H1 (cell line): ENCODE measurements around the gene A2ML1. TPM values are rescaled to one million over a fixed set of nuclear protein-coding genes. Genes with fewer than 3 reads are reported as not detected.

Experiments
- CTCF ChIA-PET: fragments of 300-600 bp; sonication (Branson Sonifier 250); formaldehyde crosslinking; loops from one replicate; lab custom pipeline; 2021; ENCODE audit not compliant: partially characterized antibody; lab: Charles Lee
- POLR2A ChIA-PET: fragments of 300-600 bp; sonication (Branson Sonifier 250); formaldehyde crosslinking; loops from one replicate; lab custom pipeline; 2021; ENCODE audit warnings: inconsistent platforms; ENCODE audit not compliant: partially characterized antibody; lab: Charles Lee
- DNase-seq, 2 experiments: peaks; one replicate each; pipeline versions ENCODE4 v3.0.0 to v3.0.0-alpha.2; 2010 to 2022; ENCODE audit warnings: low spot score in 2 of 2, low read depth in 1 of 2, mixed read lengths in 1 of 2
- FAIRE-seq: peaks from 2 replicates; lab custom pipeline; 2011; peaks lifted over from hg19 to GRCh38; lab: Jason Lieb, UNC
- H2AFZ ChIP-seq: 2 replicates; pipeline ENCODE4 v1.8.1; 2012; ENCODE audit warnings: low read length, inconsistent platforms
- H2AK5ac ChIP-seq: 2 replicates; pipeline ENCODE4 v1.6.1; 2013; ENCODE audit warnings: low read depth, low read length
- H2BK120ac ChIP-seq: replicated peaks from 2 replicates; pipeline ENCODE3; 2013; ENCODE audit warnings: low read depth, low read length, inconsistent platforms
- H2BK12ac ChIP-seq: 2 replicates; pipeline ENCODE4 v1.6.1; 2013; ENCODE audit warnings: low read depth, low read length
- H2BK15ac ChIP-seq: 2 replicates; pipeline ENCODE4 v1.6.1; 2013; ENCODE audit warnings: low read length
- H2BK20ac ChIP-seq: 2 replicates; pipeline ENCODE4 v1.6.1; 2013; ENCODE audit warnings: low read length
- H2BK5ac ChIP-seq: 2 replicates; pipeline ENCODE4 v1.6.1; 2013; ENCODE audit warnings: low read depth, low read length
- H3K14ac ChIP-seq: 2 replicates; pipeline ENCODE4 v1.6.1; 2013; ENCODE audit warnings: inconsistent platforms; ENCODE audit not compliant: insufficient read length
- H3K18ac ChIP-seq: 2 replicates; pipeline ENCODE4 v1.6.1; 2013; ENCODE audit warnings: low read length; ENCODE audit errors: extremely low read depth
- H3K23ac ChIP-seq: 2 replicates; pipeline ENCODE4 v1.6.1; 2013; ENCODE audit warnings: inconsistent platforms; ENCODE audit not compliant: insufficient read length
- H3K23me2 ChIP-seq: 2 replicates; pipeline ENCODE4 v1.6.1; 2013; ENCODE audit warnings: low read depth, low read length
- H3K27ac ChIP-seq: 2 replicates; pipeline ENCODE4 v1.6.1; 2011; ENCODE audit warnings: low read depth, low read length, inconsistent platforms
- H3K27me3 ChIP-seq, 4 experiments: replicated peaks in 1 of 4; 1 replicate in 1 of 4; 2 replicates in 3 of 4; pipeline versions ENCODE4 v1.6.1 to v1.8.1; 2011 to 2013; ENCODE audit warnings: low read length in 3 of 4, mild to moderate bottlenecking in 3 of 4, inconsistent platforms in 2 of 4, mixed read lengths in 2 of 4, moderate library complexity in 1 of 4; ENCODE audit not compliant: control insufficient read depth in 3 of 4, insufficient read depth in 3 of 4; ENCODE audit errors: extremely low read depth in 1 of 4
- H3K36me3 ChIP-seq, 4 experiments: 2 replicates each; pipeline versions ENCODE4 v1.6.1 to v1.8.1; 2011 to 2013; ENCODE audit warnings: mild to moderate bottlenecking in 4 of 4, low read length in 3 of 4, moderate library complexity in 2 of 4, control low read depth in 1 of 4, inconsistent platforms in 1 of 4; ENCODE audit not compliant: insufficient read depth in 4 of 4, control insufficient read depth in 2 of 4
- H3K4ac ChIP-seq: replicated peaks from 2 replicates; pipeline ENCODE3; 2013; ENCODE audit warnings: low read length, low read depth, mixed read lengths, inconsistent platforms; ENCODE audit not compliant: insufficient read length
- H3K4me1 ChIP-seq, 4 experiments: replicated peaks in 1 of 4; 1 replicate in 1 of 4; 2 replicates in 3 of 4; pipeline versions ENCODE4 v1.6.1 to v1.8.1; 2011 to 2013; ENCODE audit warnings: low read length in 3 of 4, inconsistent platforms in 2 of 4, mixed read lengths in 1 of 4; ENCODE audit not compliant: insufficient read depth in 4 of 4, control insufficient read depth in 3 of 4
- H3K4me2 ChIP-seq, 2 experiments: 2 replicates each; pipeline versions ENCODE4 v1.6.1 to v1.8.1; 2011 to 2013; ENCODE audit warnings: low read depth in 2 of 2, low read length in 2 of 2, control low read depth in 1 of 2, inconsistent platforms in 1 of 2, mild to moderate bottlenecking in 1 of 2; ENCODE audit not compliant: insufficient read depth in 1 of 2
- H3K4me3 ChIP-seq, 4 experiments: fragments of 200-600, 300-600 bp in 1 of 4; sonication (generic), shearing (Covaris generic), sonication (Bioruptor Twin) in 1 of 4; 2 replicates each; pipeline versions ENCODE4 v1.5.1 to v1.8.1; 2011 to 2016; ENCODE audit warnings: low read length in 4 of 4, low read depth in 3 of 4, control low read depth in 2 of 4, inconsistent platforms in 2 of 4, mild to moderate bottlenecking in 2 of 4, mixed read lengths in 1 of 4, moderate library complexity in 1 of 4; ENCODE audit not compliant: insufficient read depth in 2 of 4; ENCODE audit errors: extremely low read depth in 1 of 4
- H3K56ac ChIP-seq: replicated peaks from 2 replicates; pipeline ENCODE3; 2013; ENCODE audit warnings: low read depth, mild to moderate bottlenecking, mixed read lengths, low read length, inconsistent platforms; ENCODE audit not compliant: insufficient read length
- H3K79me1 ChIP-seq: 2 replicates; pipeline ENCODE4 v1.6.1; 2013; ENCODE audit warnings: low read depth, low read length, control low read depth
- H3K79me2 ChIP-seq, 2 experiments: 2 replicates each; pipeline versions ENCODE4 v1.6.1 to v1.8.1; 2012 to 2013; ENCODE audit warnings: low read length in 2 of 2, mild to moderate bottlenecking in 2 of 2, inconsistent platforms in 1 of 2; ENCODE audit not compliant: insufficient read depth in 2 of 2, control insufficient read depth in 1 of 2
- H3K9ac ChIP-seq, 4 experiments: replicated peaks in 1 of 4; 1 replicate in 1 of 4; 2 replicates in 3 of 4; pipeline versions ENCODE4 v1.6.1 to v1.8.1; 2011 to 2013; ENCODE audit warnings: low read depth in 3 of 4, low read length in 3 of 4, control low read depth in 2 of 4, mild to moderate bottlenecking in 2 of 4, moderate library complexity in 2 of 4, inconsistent platforms in 1 of 4; ENCODE audit errors: extremely low read depth in 1 of 4
- H3K9me3 ChIP-seq, 2 experiments: 2 replicates each; pipeline versions ENCODE4 v1.6.1 to v1.8.1; 2012 to 2013; ENCODE audit warnings: mild to moderate bottlenecking in 2 of 2, moderate library complexity in 2 of 2, control low read depth in 1 of 2, inconsistent platforms in 1 of 2, low read depth in 1 of 2, low read length in 1 of 2, mixed read lengths in 1 of 2; ENCODE audit not compliant: insufficient read depth in 2 of 2
- H4K20me1 ChIP-seq, 2 experiments: replicated peaks in 1 of 2; 2 replicates each; pipeline versions ENCODE3 to v1.8.1; 2011 to 2013; ENCODE audit warnings: inconsistent platforms in 2 of 2, low read length in 2 of 2, mild to moderate bottlenecking in 1 of 2; ENCODE audit not compliant: insufficient read depth in 2 of 2, control insufficient read depth in 1 of 2
- H4K5ac ChIP-seq: 2 replicates; pipeline ENCODE4 v1.6.1; 2013; ENCODE audit warnings: low read length, low read depth, mixed read lengths, inconsistent platforms; ENCODE audit not compliant: insufficient read length
- H4K8ac ChIP-seq: 2 replicates; pipeline ENCODE4 v1.8.0; 2013; ENCODE audit warnings: mild to moderate bottlenecking, moderate library complexity, low read length, inconsistent platforms; ENCODE audit not compliant: insufficient read depth; ENCODE audit errors: extremely low read depth
- H4K91ac ChIP-seq: replicated peaks from 2 replicates; pipeline ENCODE3; 2013; ENCODE audit warnings: low read length, mixed read lengths, inconsistent platforms; ENCODE audit not compliant: insufficient read length
- BACH1 ChIP-seq: IDR thresholded peaks from 2 replicates; pipeline ENCODE4 v1.6.1; 2012; ENCODE audit warnings: low read length, improper control_type of control experiment
- TBP ChIP-seq: IDR thresholded peaks from 2 replicates; pipeline ENCODE4 v1.6.1; 2011; ENCODE audit warnings: low read depth, low read length, improper control_type of control experiment
- WGBS, 2 experiments: shearing (Covaris generic) in 1 of 2; methylation state at CpG; one replicate each; pipeline versions ENCODE4 v1.1.6 to v1.1.7; 2013 to 2015; ENCODE audit warnings: low lambda C conversion rate in 2 of 2, mixed read lengths in 2 of 2, inconsistent platforms in 1 of 2, low coverage in 1 of 2, missing lambda C conversion rate in 1 of 2; ENCODE audit not compliant: insufficient replicate concordance in 2 of 2, insufficient coverage in 1 of 2, insufficient read length in 1 of 2; ENCODE audit errors: extremely low coverage in 1 of 2, missing lambda C conversion rate in 1 of 2; 5-methylcytosine and 5-hydroxymethylcytosine counted together
- polyA plus RNA-seq, 7 experiments: library from polyadenylated mRNA; depleted of rRNA in 3 of 7; stranded (reverse) in 5 of 7; unstranded in 2 of 7; fragments of >200 nt in 5 of 7; fragments of 200-250 nt in 2 of 7; gene quantifications; 1 replicate in 5 of 7; 2 replicates in 1 of 7; 4 replicates in 1 of 7; pipeline versions ENCODE4 v1.2.1 to v1.2.3, GENCODE V29; 2011 to 2013; ENCODE audit warnings: missing spikeins in 2 of 7, mixed read lengths in 2 of 7
- total RNA-seq: library from RNA; stranded (reverse); fragmentation: NEBNext Ultra II Directional; extraction: Animal tissue kit (Norgen Biotek cat#: 25700); gene quantifications from 2 replicates; pipeline ENCODE4 v1.2.1, GENCODE V29; 2021

The A2ML1 gene
- total and polyA plus RNA-seq, 2 of the 8 experiments (the other 6 are each of a cell fraction or from before 2014, with no cell fraction given) = 10.2 to 10.3 TPM

GRCh38 chr12:8907513-8907912 is 85.1 kb downstream of the A2ML1 start:
- H3K36me3 ChIP-seq = no peaks in the 10 kb centered on the region
- no peak overlapping the region for H3K4ac ChIP-seq
- H3K18ac ChIP-seq = peak overlapping the region; percentile 76; the same call in 1 of the 2 replicates
- no peaks in the 10 kb centered on the region for H3K79me2 ChIP-seq
- H3K4me3 ChIP-seq = no peak overlapping the region; a peak in 1 of 8 replicates
- peak overlapping the region; percentile 86 for H2BK5ac ChIP-seq
- no peak overlapping the region for H2AK5ac ChIP-seq
- no peak overlapping the region for H3K14ac ChIP-seq
- peak overlapping the region; percentile 94; the same call in 1 of the 2 replicates for H2BK12ac ChIP-seq
- peak overlapping the region; percentile 11; the same call in 1 of the 2 replicates for H2BK20ac ChIP-seq
- DNase-seq = no peak
- ChIA-PET POLR2A (interaction anchor here (0.9 to 3.8 kb wide), 4 partner anchors 12 to 85 kb away, joined by 3 to 16 read pairs (median 3); partner anchors contain the start of gene A2ML1), CTCF (interaction anchor here (1.6 kb wide), 1 partner anchor 226 kb away, joined by 3 read pairs; no protein-coding TSS in a partner anchor)
- peak overlapping the region; percentile 60 for H3K27ac ChIP-seq
- peak overlapping the region in 1 of 2 experiments; percentile 52; a peak in 2 of 4 replicates for H3K4me2 ChIP-seq
- no peak overlapping the region for H2AFZ ChIP-seq
- WGBS, 2 experiments = 75% methylated on average over 3 of the region's 3 CpGs; no CpG with 5 or more reads in 1 of the 2 experiments
- TF ChIP-seq TBP (0 out of 2 replicates have a peak, but pooled peaks have one; percentile 16), BACH1 (no peak)
- no peaks in the 10 kb centered on the region for H3K27me3 ChIP-seq
- H4K91ac ChIP-seq = peak overlapping the region; percentile 5
- no peak overlapping the region for H3K56ac ChIP-seq
- FAIRE-seq = no peak
- no peak overlapping the region for H3K9ac ChIP-seq
- H3K9me3 ChIP-seq = no peaks in the 10 kb centered on the region
- peaks cover 4 to 28% (median 24%) of the 10 kb centered on the region in 4 experiments for H3K4me1 ChIP-seq
- no peaks in the 10 kb centered on the region for H4K20me1 ChIP-seq
- peak overlapping the region; percentile 85 for H2BK120ac ChIP-seq
- no peak overlapping the region for H3K23ac ChIP-seq
- peak overlapping the region; percentile 83 for H4K5ac ChIP-seq
- no peaks in the 10 kb centered on the region; the same call in none of the 2 replicates for H3K23me2 ChIP-seq
- H3K79me1 ChIP-seq = no peaks in the 10 kb centered on the region
- no peak overlapping the region for H2BK15ac ChIP-seq
- no peak overlapping the region for H4K8ac ChIP-seq
